ENCODE measurements around the gene RALB.
A peak's percentile ranks its signal among the peaks of the same experiment; 100 is the strongest.
"Not testable (repeated sequence)": the region's sequence is repeated elsewhere in the genome, so short reads cannot be mapped to it uniquely, and the experiment has no call there.

RALB gene

DNA sequence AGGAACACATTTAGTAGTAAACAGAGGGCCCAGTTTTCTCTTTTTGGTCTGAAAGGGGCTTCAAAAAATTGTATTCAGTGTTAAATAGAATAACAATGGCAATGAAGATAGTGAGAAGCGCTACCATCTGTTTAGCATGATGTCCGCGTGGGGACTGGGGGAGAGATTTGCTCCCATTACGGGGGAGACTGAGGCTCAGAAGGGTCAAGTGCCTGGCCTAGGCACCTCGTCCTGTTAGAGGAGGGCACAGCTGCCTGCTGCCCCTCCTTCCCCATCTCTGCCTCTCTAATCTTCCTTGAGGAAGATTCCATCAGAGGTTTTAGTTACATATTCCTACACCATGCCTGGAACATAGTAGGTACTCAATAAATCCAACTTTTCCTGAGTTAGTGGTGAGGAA is 19.4 kb upstream of the RALB start (continued):
- TF ChIP-seq TCF7L2 (IDR thresholded peaks at IDR 0.05; ENCODE audit: borderline replicate concordance, low read depth, low read length) (no peak), ZNF394 (tag by site-specific recombination; IDR thresholded peaks at IDR 0.05; ENCODE audit: borderline replicate concordance) (no peak), ZNF837 (tag by site-specific recombination; IDR thresholded peaks at IDR 0.05) (no peak)

DNA sequence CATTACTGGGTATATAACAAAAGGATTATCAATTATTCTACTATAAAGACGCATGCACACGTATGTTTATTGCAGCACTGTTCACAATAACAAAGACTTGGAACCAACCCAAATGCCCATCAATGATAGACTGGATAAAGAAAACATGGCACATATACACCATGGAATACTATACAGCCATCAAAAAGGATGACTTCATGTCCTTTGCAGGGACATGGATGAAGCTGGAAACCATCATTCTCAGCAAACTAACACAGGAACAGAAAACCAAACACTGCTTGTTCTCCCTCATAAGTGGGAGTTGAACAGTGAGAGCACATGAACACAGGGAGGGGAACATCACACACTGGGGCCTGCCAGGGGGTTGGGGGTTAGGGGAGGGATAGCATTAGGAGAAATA is 17.5 kb upstream of the RALB start:
- H3K4me3 ChIP-seq (ENCODE audit: low read depth, low read length); H3K27ac ChIP-seq (ENCODE audit: extremely low read depth, low read depth, low read length); H3K36me3 ChIP-seq (ENCODE audit: control insufficient read depth in 2 of 2, insufficient read depth in 1 of 2, low read length in 2 of 2); H3K4me1 ChIP-seq (ENCODE audit: control insufficient read depth, insufficient read depth, low read length); POLR2A ChIA-PET; CTCF ChIA-PET; H3K9me3 ChIP-seq (ENCODE audit: control insufficient read depth, insufficient read depth, low read depth, low read length): not testable (repeated sequence)
- TF ChIP-seq, protein P1, sequence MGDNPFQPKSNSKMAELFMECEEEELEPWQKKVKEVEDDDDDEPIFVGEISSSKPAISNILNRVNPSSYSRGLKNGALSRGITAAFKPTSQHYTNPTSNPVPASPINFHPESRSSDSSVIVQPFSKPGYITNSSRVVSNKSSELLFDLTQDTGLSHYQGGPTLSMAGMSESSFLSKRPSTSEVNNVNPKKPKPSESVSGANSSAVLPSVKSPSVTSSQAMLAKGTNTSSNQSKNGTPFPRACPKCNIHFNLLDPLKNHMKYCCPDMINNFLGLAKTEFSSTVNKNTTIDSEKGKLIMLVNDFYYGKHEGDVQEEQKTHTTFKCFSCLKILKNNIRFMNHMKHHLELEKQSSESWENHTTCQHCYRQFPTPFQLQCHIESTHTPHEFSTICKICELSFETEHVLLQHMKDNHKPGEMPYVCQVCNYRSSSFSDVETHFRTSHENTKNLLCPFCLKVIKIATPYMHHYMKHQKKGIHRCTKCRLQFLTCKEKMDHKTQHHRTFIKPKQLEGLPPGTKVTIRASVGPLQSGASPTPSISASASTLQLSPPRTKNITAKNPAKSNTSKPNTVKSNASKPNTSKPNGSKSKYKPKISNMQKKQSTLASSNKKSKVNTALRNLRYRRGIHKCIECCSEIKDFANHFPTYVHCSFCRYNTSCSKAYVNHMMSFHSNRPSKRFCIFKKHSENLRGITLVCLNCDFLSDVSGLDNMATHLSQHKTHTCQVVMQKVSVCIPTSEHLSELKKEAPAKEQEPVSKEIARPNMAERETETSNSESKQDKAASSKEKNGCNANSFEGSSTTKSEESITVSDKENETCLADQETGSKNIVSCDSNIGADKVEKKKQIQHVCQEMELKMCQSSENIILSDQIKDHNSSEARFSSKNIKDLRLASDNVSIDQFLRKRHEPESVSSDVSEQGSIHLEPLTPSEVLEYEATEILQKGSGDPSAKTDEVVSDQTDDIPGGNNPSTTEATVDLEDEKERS (tag by site-specific recombination; IDR thresholded peaks at IDR 0.05) = peak; percentile 74; the same call in 1 of the 2 replicates
- peak; percentile 99 for TF ChIP-seq ZNF146 (tag by site-specific recombination; IDR thresholded peaks at IDR 0.05)
- TF ChIP-seq, protein P2, sequence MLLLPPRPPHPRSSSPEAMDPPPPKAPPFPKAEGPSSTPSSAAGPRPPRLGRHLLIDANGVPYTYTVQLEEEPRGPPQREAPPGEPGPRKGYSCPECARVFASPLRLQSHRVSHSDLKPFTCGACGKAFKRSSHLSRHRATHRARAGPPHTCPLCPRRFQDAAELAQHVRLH (tag by site-specific recombination; IDR thresholded peaks at IDR 0.05) = peak; percentile 68

DNA sequence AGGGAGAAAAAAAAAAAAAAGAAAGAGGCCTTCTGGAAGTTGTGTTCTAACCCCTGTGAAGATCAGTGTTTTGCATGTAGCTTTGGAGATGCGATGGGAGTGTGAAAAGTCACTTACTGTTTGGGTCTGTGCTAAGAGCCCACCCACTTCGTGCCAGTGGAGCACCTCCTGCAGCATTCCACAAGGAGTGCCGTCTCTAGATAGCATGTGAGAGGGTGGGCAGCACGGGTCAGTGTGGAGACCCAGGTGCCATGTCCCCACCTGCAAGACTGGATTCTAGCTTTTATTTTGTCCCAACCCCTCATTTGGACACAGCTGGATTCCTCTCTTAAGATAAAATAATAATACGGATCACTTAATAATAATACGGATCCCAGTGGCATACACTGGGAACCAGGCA is 17.0 kb upstream of the RALB start:
- TF ChIP-seq ZNF354C (tag by site-specific recombination; IDR thresholded peaks at IDR 0.05; ENCODE audit: borderline replicate concordance, low read depth) (no peak), MEIS1 (CRISPR knock-in tag; IDR thresholded peaks at IDR 0.05; ENCODE audit: borderline replicate concordance) (no peak), ZNF670 (tag by site-specific recombination; IDR thresholded peaks at IDR 0.05; ENCODE audit: low read depth) (no peak), ZNF140 (tag by site-specific recombination; IDR thresholded peaks at IDR 0.05) (no peak), FEZF1 (tag by site-specific recombination; IDR thresholded peaks at IDR 0.05) (no peak)
- no peaks in the 10 kb centered on the region for H3K4me1 ChIP-seq (ENCODE audit: control insufficient read depth, insufficient read depth, low read length)
- CTCF ChIA-PET = interaction anchor here (0.7 kb wide), 1 partner anchor 76 kb away, joined by 3 read pairs; no protein-coding TSS in a partner anchor
- no peaks in the 10 kb centered on the region for H3K9me3 ChIP-seq (ENCODE audit: control insufficient read depth, insufficient read depth, low read depth, low read length)
- H3K4me3 ChIP-seq (ENCODE audit: low read depth, low read length) = no peak overlapping the region
- H3K27ac ChIP-seq (ENCODE audit: extremely low read depth, low read depth, low read length) = no peak overlapping the region
- no peaks in the 10 kb centered on the region for H3K36me3 ChIP-seq (ENCODE audit: control insufficient read depth in 2 of 2, insufficient read depth in 1 of 2, low read length in 2 of 2)
- POLR2A ChIA-PET = no interaction called here

DNA sequence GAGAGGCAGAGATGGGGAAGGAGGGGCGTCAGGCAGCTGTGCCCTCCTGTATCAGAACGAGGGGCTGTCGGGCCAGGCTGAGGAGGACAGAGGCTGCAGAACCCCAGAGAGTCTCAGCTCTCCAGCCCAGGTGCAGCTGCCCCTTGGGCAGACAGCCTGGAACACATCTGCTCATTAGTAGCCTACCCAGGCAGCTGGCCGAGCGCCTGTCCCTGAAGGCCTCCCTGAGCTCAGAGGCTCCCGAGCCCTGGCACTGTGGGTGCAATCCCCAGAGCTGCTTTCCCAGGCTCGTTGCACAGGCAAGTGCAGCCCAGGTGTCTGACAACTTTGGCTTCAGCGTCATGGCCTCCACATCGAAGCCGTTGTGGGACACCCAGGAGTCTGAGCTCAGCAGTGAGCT is 16.3 kb upstream of the RALB start:
- Histone ChIP-seq H3K4me3 (ENCODE audit: low read depth, low read length) (no peak overlapping the region), H3K27ac (ENCODE audit: extremely low read depth, low read depth, low read length) (no peak overlapping the region), H3K4me1 (ENCODE audit: control insufficient read depth, insufficient read depth, low read length) (no peaks in the 10 kb centered on the region), H3K9me3 (ENCODE audit: control insufficient read depth, insufficient read depth, low read depth, low read length) (no peaks in the 10 kb centered on the region), H3K36me3 (ENCODE audit: control insufficient read depth in 2 of 2, insufficient read depth in 1 of 2, low read length in 2 of 2) (no peaks in the 10 kb centered on the region)
- ChIA-PET POLR2A (interaction anchor here (0.6 kb wide), 1 partner anchor 14 kb away, joined by 3 read pairs; the partner anchor contains the start of gene TMEM185B), CTCF (interaction anchor here (0.7 kb wide), 1 partner anchor 76 kb away, joined by 3 read pairs; no protein-coding TSS in a partner anchor)
- no peak for TF ChIP-seq YY1 (tag by site-specific recombination; IDR thresholded peaks at IDR 0.05)
- TF ChIP-seq ZNF473 (tag by site-specific recombination; IDR thresholded peaks at IDR 0.05) = no peak
- no peak for TF ChIP-seq ZNF24 (tag by site-specific recombination; IDR thresholded peaks at IDR 0.05)
- no peak for TF ChIP-seq ZNF16 (tag by site-specific recombination; IDR thresholded peaks at IDR 0.05; ENCODE audit: low read depth)
- no peak for TF ChIP-seq ZNF292 (tag by site-specific recombination; IDR thresholded peaks at IDR 0.05; ENCODE audit: borderline replicate concordance, low read depth)
- TF ChIP-seq, protein P3, sequence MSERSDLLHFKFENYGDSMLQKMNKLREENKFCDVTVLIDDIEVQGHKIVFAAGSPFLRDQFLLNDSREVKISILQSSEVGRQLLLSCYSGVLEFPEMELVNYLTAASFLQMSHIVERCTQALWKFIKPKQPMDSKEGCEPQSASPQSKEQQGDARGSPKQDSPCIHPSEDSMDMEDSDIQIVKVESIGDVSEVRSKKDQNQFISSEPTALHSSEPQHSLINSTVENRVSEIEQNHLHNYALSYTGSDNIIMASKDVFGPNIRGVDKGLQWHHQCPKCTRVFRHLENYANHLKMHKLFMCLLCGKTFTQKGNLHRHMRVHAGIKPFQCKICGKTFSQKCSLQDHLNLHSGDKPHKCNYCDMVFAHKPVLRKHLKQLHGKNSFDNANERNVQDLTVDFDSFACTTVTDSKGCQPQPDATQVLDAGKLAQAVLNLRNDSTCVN (tag by site-specific recombination; optimal IDR thresholded peaks at IDR 0.05) = no peak
- TF ChIP-seq ZNF48 (tag by site-specific recombination; IDR thresholded peaks at IDR 0.05) = no peak
- TF ChIP-seq OVOL3 (tag by site-specific recombination; IDR thresholded peaks at IDR 0.05) = no peak
- TF ChIP-seq ZNF155 (tag by site-specific recombination; IDR thresholded peaks at IDR 0.05) = no peak
- TF ChIP-seq ZNF776 (tag by site-specific recombination; IDR thresholded peaks at IDR 0.05; ENCODE audit: borderline replicate concordance) = no peak
- TF ChIP-seq, protein P4, sequence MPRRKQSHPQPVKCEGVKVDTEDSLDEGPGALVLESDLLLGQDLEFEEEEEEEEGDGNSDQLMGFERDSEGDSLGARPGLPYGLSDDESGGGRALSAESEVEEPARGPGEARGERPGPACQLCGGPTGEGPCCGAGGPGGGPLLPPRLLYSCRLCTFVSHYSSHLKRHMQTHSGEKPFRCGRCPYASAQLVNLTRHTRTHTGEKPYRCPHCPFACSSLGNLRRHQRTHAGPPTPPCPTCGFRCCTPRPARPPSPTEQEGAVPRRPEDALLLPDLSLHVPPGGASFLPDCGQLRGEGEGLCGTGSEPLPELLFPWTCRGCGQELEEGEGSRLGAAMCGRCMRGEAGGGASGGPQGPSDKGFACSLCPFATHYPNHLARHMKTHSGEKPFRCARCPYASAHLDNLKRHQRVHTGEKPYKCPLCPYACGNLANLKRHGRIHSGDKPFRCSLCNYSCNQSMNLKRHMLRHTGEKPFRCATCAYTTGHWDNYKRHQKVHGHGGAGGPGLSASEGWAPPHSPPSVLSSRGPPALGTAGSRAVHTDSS (tag by site-specific recombination; IDR thresholded peaks at IDR 0.05) = no peak
- TF ChIP-seq ZNF501 (tag by site-specific recombination; IDR thresholded peaks at IDR 0.05) = no peak

All from HEK293 (cell line).